GM10847 (cell line): ENCODE results near the gene EOGT.

ENCODE experiments used
- POLR2A ChIP-seq: IDR thresholded peaks from 2 replicates; pipeline ENCODE4 v1.6.1; 2011; ENCODE audit not compliant: insufficient read length; ENCODE audit errors: extremely low read depth

The EOGT gene

GRCh38 chr3:68986496-68987208, 26.8 kb downstream of the EOGT start:
- no peak for TF ChIP-seq POLR2A

- no peak for TF ChIP-seq POLR2A
Measured at GRCh38 chr3:68985146-68985790, 28.2 kb downstream of the EOGT start.

GRCh38 chr3:68984011-68984530, 29.4 kb downstream of the EOGT start:
- TF ChIP-seq POLR2A = no peak

- TF ChIP-seq POLR2A = no peak
Measured at GRCh38 chr3:68977486-68978167, 35.9 kb downstream of the EOGT start.

GRCh38 chr3:68974711-68975110, 38.8 kb downstream of the EOGT start:
- no peak for TF ChIP-seq POLR2A

- no peak for TF ChIP-seq POLR2A
Measured at GRCh38 chr3:68973639-68974038, 39.8 kb downstream of the EOGT start.

- no peak for TF ChIP-seq POLR2A
Measured at GRCh38 chr3:68972358-68972979, 41.0 kb downstream of the EOGT start.

GRCh38 chr3:68964694-68965093, 48.8 kb downstream of the EOGT start:
- TF ChIP-seq POLR2A = no peak

GRCh38 chr3:68963891-68964290, 49.6 kb downstream of the EOGT start:
- no peak for TF ChIP-seq POLR2A

GRCh38 chr3:68963376-68963775, 50.1 kb downstream of the EOGT start:
- no peak for TF ChIP-seq POLR2A

- TF ChIP-seq POLR2A = no peak
Measured at GRCh38 chr3:68958932-68959331, 54.6 kb downstream of the EOGT start.

- no peak for TF ChIP-seq POLR2A
Measured at GRCh38 chr3:68957895-68958294, 55.6 kb downstream of the EOGT start.

GRCh38 chr3:68953816-68954444, 59.6 kb downstream of the EOGT start:
- TF ChIP-seq POLR2A = no peak

- TF ChIP-seq POLR2A = no peak
Measured at GRCh38 chr3:68945225-68945624, 68.3 kb downstream of the EOGT start.
